Upper lobe of left lung (tissue), 6 donors: ENCODE results near the gene TASP1. TPM values are rescaled to one million over a fixed set of nuclear protein-coding genes. Genes with fewer than 3 reads are reported as not detected.
"Not testable (repeated sequence)": the region's sequence is repeated elsewhere in the genome, so short reads cannot be mapped to it uniquely, and the experiment has no call there.

Experiments used
- ATAC-seq, 2 donors: fragments of 200-7000 bp; cut with Tn5 transposase; one replicate each; pipeline ENCODE4 v1.9.1; 2022; ENCODE audit warnings: mild to moderate bottlenecking in 2 of 2, moderate library complexity in 2 of 2; ENCODE audit not compliant: low FRiP score in 2 of 2
- DNase-seq, 2 donors: peaks; one replicate each; pipeline ENCODE4 v3.0.0-alpha.2; 2019 to 2020
- H3K27ac ChIP-seq, 4 donors: fragments of 200-600 bp; sonication (generic); one replicate each; pipeline ENCODE4 v1.5.1; 2016 to 2019
- H3K27me3 ChIP-seq, 4 donors: fragments of 200-600 bp; sonication (generic); one replicate each; pipeline ENCODE4 v1.5.1; 2017 to 2019
- H3K36me3 ChIP-seq, 4 donors: fragments of 200-600 bp; sonication (generic); one replicate each; pipeline ENCODE4 v1.5.1; 2016 to 2019
- H3K4me1 ChIP-seq, 4 donors: fragments of 200-600 bp; sonication (generic); one replicate each; pipeline ENCODE4 v1.5.1; 2018 to 2019
- H3K4me3 ChIP-seq, 4 donors: fragments of 200-600 bp; sonication (generic); one replicate each; pipeline ENCODE4 v1.5.1; 2017 to 2019; ENCODE audit warnings: mild to moderate bottlenecking in 2 of 4, moderate library complexity in 1 of 4
- H3K9me3 ChIP-seq, 4 donors: fragments of 200-600 bp; sonication (generic); one replicate each; pipeline ENCODE4 v1.5.1; 2018 to 2019
- CTCF ChIP-seq, 6 experiments: fragments of 450-650 bp in 4 of 6; fragments of 200-600 bp in 2 of 6; sonication (generic) in 2 of 6; IDR thresholded peaks; one replicate each; pipeline ENCODE4 v1.5.1; 2016 to 2019; ENCODE audit warnings: antibody characterized with exemption in 6 of 6
- EP300 ChIP-seq, 4 donors: sonication (generic); formaldehyde crosslinking; IDR thresholded peaks; one replicate each; pipeline ENCODE4 v1.5.1; 2017; ENCODE audit warnings: antibody characterized with exemption in 4 of 4, control low read depth in 2 of 4
- POLR2A ChIP-seq, 4 donors: fragments of 450-650 bp; IDR thresholded peaks; one replicate each; pipeline ENCODE4 v1.5.1; 2016 to 2017; ENCODE audit warnings: antibody characterized with exemption in 4 of 4, mild to moderate bottlenecking in 2 of 4
- POLR2AphosphoS5 ChIP-seq, 2 donors: sonication (generic); formaldehyde crosslinking; IDR thresholded peaks; one replicate each; pipeline ENCODE4 v1.5.1; 2017; ENCODE audit warnings: antibody characterized with exemption in 2 of 2
- WGBS, 2 donors: methylation state at CpG; one replicate each; pipeline ENCODE4 v1.1.5; 2017 to 2018; 5-methylcytosine and 5-hydroxymethylcytosine counted together
- total RNA-seq, 6 donors: library from RNA; depleted of rRNA in 4 of 6; stranded (reverse); fragments of >200 nt in 4 of 6; gene quantifications; one replicate each; pipeline versions ENCODE4 v1.1.0 to v1.2.1, GENCODE V29; 2016 to 2021
- donor health status: DM: no; HTN: no; CAD: no; lungs with moderate emphysema.
- donor health status: DM: no; HTN: yes; CAD: no; lungs with severe emphysema.

The TASP1 gene
- total RNA-seq, 6 donors from 2014 or later = 12.4 to 21.1 (median 14.0) TPM

- peak overlapping the region; percentile 67 to 90 (median 82) for H3K27ac ChIP-seq
- no peak for DNase-seq
- TF ChIP-seq EP300 (IDR thresholded peaks at IDR 0.05) = no peak
- no peak for TF ChIP-seq POLR2AphosphoS5 (IDR thresholded peaks at IDR 0.05)
- TF ChIP-seq POLR2A (IDR thresholded peaks at IDR 0.05) = no peak
- no peak for TF ChIP-seq CTCF (IDR thresholded peaks at IDR 0.05)
- peak in 1 of 2 donors; percentile 40 for ATAC-seq
- no peaks in the 10 kb centered on the region for H3K9me3 ChIP-seq
- H3K36me3 ChIP-seq = no peaks in the 10 kb centered on the region
- 1 to 3% methylated on average over 7 of the region's 7 CpGs for WGBS, 2 donors
- H3K4me3 ChIP-seq = peak overlapping the region; percentile 55 to 99 (median 88)
- peaks cover 0 to 18% (median 8%) of the 10 kb centered on the region in 4 donors for H3K4me1 ChIP-seq
- H3K27me3 ChIP-seq = no peaks in the 10 kb centered on the region
These were observed 603 bp downstream of the TASP1 start for GRCh38 chr20:13638162-13638495.

- Histone ChIP-seq H3K27ac (no peak overlapping the region), H3K27me3 (no peaks in the 10 kb centered on the region), H3K36me3 (peaks cover 0 to 15% (median 6%) of the 10 kb centered on the region in 4 donors), H3K4me1 (peaks cover 0 to 6% (median under 1%) of the 10 kb centered on the region in 4 donors), H3K9me3 (no peaks in the 10 kb centered on the region), H3K4me3 (no peak overlapping the region)
- WGBS, 2 donors = 71% methylated on average over 1 of the region's 1 CpG
- DNase-seq (no peak), ATAC-seq (no peak)
- TF ChIP-seq POLR2AphosphoS5 (IDR thresholded peaks at IDR 0.05) = no peak
These were observed 6.3 kb downstream of the TASP1 start for GRCh38 chr20:13632431-13632830.

- ATAC-seq, H3K4me1 ChIP-seq, H3K27ac ChIP-seq, DNase-seq, H3K4me3 ChIP-seq, H3K9me3 ChIP-seq, H3K27me3 ChIP-seq: not testable (repeated sequence)
- peaks cover 0 to 20% (median 6%) of the 10 kb centered on the region in 4 donors for H3K36me3 ChIP-seq
- 86 to 89% methylated on average over 3 of the region's 3 CpGs for WGBS, 2 donors
These were observed 11.2 kb downstream of the TASP1 start for GRCh38 chr20:13627525-13627924.

GRCh38 chr20:13626724-13627123 is 12.0 kb downstream of the TASP1 start:
- Histone ChIP-seq H3K27me3 (no peaks in the 10 kb centered on the region), H3K4me3 (no peak overlapping the region), H3K9me3 (no peaks in the 10 kb centered on the region), H3K27ac (no peak overlapping the region), H3K4me1 (peaks cover 0 to 10% (median 4%) of the 10 kb centered on the region in 4 donors), H3K36me3 (peaks cover 0 to 24% (median 6%) of the 10 kb centered on the region in 4 donors)
- DNase-seq = no peak
- no peak for ATAC-seq
- WGBS, 2 donors = 74 to 87% methylated on average over 1 of the region's 1 CpG
- no peak for TF ChIP-seq POLR2AphosphoS5 (IDR thresholded peaks at IDR 0.05)

- H3K27me3 ChIP-seq = no peaks in the 10 kb centered on the region
- no peaks in the 10 kb centered on the region for H3K9me3 ChIP-seq
- peak overlapping the region in 2 of 4 donors; percentile 4 to 27 for H3K27ac ChIP-seq
- ATAC-seq = no peak
- H3K4me3 ChIP-seq = no peak overlapping the region
- peaks cover 0 to 24% (median 6%) of the 10 kb centered on the region in 4 donors for H3K36me3 ChIP-seq
- 47 to 59% methylated on average over 6 of the region's 6 CpGs for WGBS, 2 donors
- no peak for DNase-seq
- H3K4me1 ChIP-seq = peaks cover 0 to 10% (median 4%) of the 10 kb centered on the region in 4 donors
- TF ChIP-seq POLR2AphosphoS5 (IDR thresholded peaks at IDR 0.05) (peak in 1 of 2 donors; percentile 16), CTCF (IDR thresholded peaks at IDR 0.05) (no peak)
These were observed 13.3 kb downstream of the TASP1 start for GRCh38 chr20:13625304-13625979.

GRCh38 chr20:13619415-13619814 is 19.3 kb downstream of the TASP1 start:
- not testable (repeated sequence) for H3K27ac ChIP-seq, H3K36me3 ChIP-seq, DNase-seq, H3K9me3 ChIP-seq, H3K4me3 ChIP-seq, ATAC-seq, H3K4me1 ChIP-seq, H3K27me3 ChIP-seq
- WGBS, 2 donors = 75 to 81% methylated on average over 1 of the region's 1 CpG

GRCh38 chr20:13618456-13618855 is 20.3 kb downstream of the TASP1 start:
- H3K27ac ChIP-seq, H3K4me3 ChIP-seq, H3K9me3 ChIP-seq, H3K36me3 ChIP-seq, H3K27me3 ChIP-seq, H3K4me1 ChIP-seq, ATAC-seq, DNase-seq: not testable (repeated sequence)
- WGBS, 2 donors = 54 to 80% methylated on average over 1 of the region's 1 CpG

GRCh38 chr20:13617585-13617984 is 21.1 kb downstream of the TASP1 start:
- not testable (repeated sequence) for H3K36me3 ChIP-seq, H3K27me3 ChIP-seq, H3K27ac ChIP-seq, ATAC-seq, DNase-seq, H3K9me3 ChIP-seq, H3K4me1 ChIP-seq, H3K4me3 ChIP-seq
- WGBS, 2 donors = 86 to 94% methylated on average over 2 of the region's 2 CpGs

GRCh38 chr20:13616713-13617112 is 22.0 kb downstream of the TASP1 start:
- not testable (repeated sequence) for ATAC-seq, H3K27ac ChIP-seq, H3K36me3 ChIP-seq, DNase-seq, H3K4me3 ChIP-seq, H3K27me3 ChIP-seq, H3K4me1 ChIP-seq, H3K9me3 ChIP-seq
- 87 to 92% methylated on average over 2 of the region's 2 CpGs for WGBS, 2 donors
